ELR (cell line): Measurements from ENCODE around the gene PLIN1.

Experiments
- DNase-seq: peaks from one replicate; pipeline ENCODE4 v3.0.0-alpha.2; 2015; ENCODE audit warnings: low read depth

Gene PLIN1

GRCh38 chr15:89672221-89673164 lies 6.7 kb downstream of the PLIN1 start:
- no peak for DNase-seq

GRCh38 chr15:89671687-89672086 lies 7.5 kb downstream of the PLIN1 start:
- no peak for DNase-seq

GRCh38 chr15:89670971-89671560 lies 8.1 kb downstream of the PLIN1 start:
- DNase-seq = no peak

- no peak for DNase-seq
Observed at GRCh38 chr15:89669941-89670340, 9.2 kb downstream of the PLIN1 start.

- no peak for DNase-seq
Observed at GRCh38 chr15:89669309-89669865, 9.8 kb downstream of the PLIN1 start.

- no peak for DNase-seq
Observed at GRCh38 chr15:89668171-89668570, 11.0 kb downstream of the PLIN1 start.

GRCh38 chr15:89667706-89667960 lies 11.5 kb downstream of the PLIN1 start:
- DNase-seq = no peak

- DNase-seq = no peak
Observed at GRCh38 chr15:89666858-89667705, 12.1 kb downstream of the PLIN1 start.

GRCh38 chr15:89666184-89666857 lies 12.8 kb downstream of the PLIN1 start:
- DNase-seq = no peak

GRCh38 chr15:89665449-89666181 lies 13.6 kb downstream of the PLIN1 start:
- DNase-seq = peak; percentile 75

- peak; percentile 22 for DNase-seq
Observed at GRCh38 chr15:89664441-89665350, 14.5 kb downstream of the PLIN1 start.

- DNase-seq = peak; percentile 95
Observed at GRCh38 chr15:89662893-89663626, 16.1 kb downstream of the PLIN1 start.

GRCh38 chr15:89660556-89660955 lies 18.6 kb downstream of the PLIN1 start:
- DNase-seq = no peak

GRCh38 chr15:89659295-89659694 lies 19.9 kb downstream of the PLIN1 start:
- no peak for DNase-seq

GRCh38 chr15:89657686-89658200 lies 21.4 kb downstream of the PLIN1 start:
- no peak for DNase-seq

GRCh38 chr15:89656116-89656815 lies 22.9 kb downstream of the PLIN1 start:
- peak; percentile 80 for DNase-seq

- DNase-seq = peak; percentile 72
Observed at GRCh38 chr15:89654847-89655805, 24.0 kb downstream of the PLIN1 start, which contains the start of gene KIF7. Gene KIF7 (minus strand): TSS chr15:89655467. CDS start chr15:89652930, 2,537 bp downstream.
